HG02642 (cell line): ENCODE data around the gene IL9R.
"Not testable (repeated sequence)": the region's sequence is repeated elsewhere in the genome, so short reads cannot be mapped to it uniquely, and the experiment has no call there.

Source experiments
- ATAC-seq: cut with Tn5 transposase; IDR thresholded peaks from one replicate; pipeline ENCODE4 v1.9.1; 2021; ENCODE audit warnings: mild to moderate bottlenecking; ENCODE audit not compliant: unreplicated experiment, poor library complexity

IL9R gene

GRCh38 chrX:155998116-155998515, 620 bp downstream of the IL9R start:
- no peak for ATAC-seq

GRCh38 chrX:155998761-155999510, 1.4 kb downstream of the IL9R start:
- no peak for ATAC-seq

- not testable (repeated sequence) for ATAC-seq
These were observed 2.3 kb downstream of the IL9R start for GRCh38 chrX:155999751-156000150.

GRCh38 chrX:156000361-156000926, 2.9 kb downstream of the IL9R start:
- no peak for ATAC-seq

- ATAC-seq, result no peak
These were observed 3.6 kb downstream of the IL9R start for GRCh38 chrX:156001001-156001666.

GRCh38 chrX:156001667-156002021, 4.1 kb downstream of the IL9R start:
- ATAC-seq, result no peak

- ATAC-seq, result no peak
These were observed 5.0 kb downstream of the IL9R start for GRCh38 chrX:156002507-156002906.

- no peak for ATAC-seq
These were observed 6.1 kb downstream of the IL9R start for GRCh38 chrX:156003486-156004185.

GRCh38 chrX:156004256-156004655, 6.8 kb downstream of the IL9R start:
- ATAC-seq, result no peak

GRCh38 chrX:156004740-156005139, 7.2 kb downstream of the IL9R start:
- ATAC-seq, result no peak

GRCh38 chrX:156005144-156005543, 7.6 kb downstream of the IL9R start:
- ATAC-seq, result no peak

- not testable (repeated sequence) for ATAC-seq
These were observed 9.0 kb downstream of the IL9R start for GRCh38 chrX:156006468-156006867.

- ATAC-seq, result not testable (repeated sequence)
These were observed 10.9 kb downstream of the IL9R start for GRCh38 chrX:156008379-156008778.

GRCh38 chrX:156008915-156009314, 11.4 kb downstream of the IL9R start:
- no peak for ATAC-seq

GRCh38 chrX:156009691-156010090, 12.2 kb downstream of the IL9R start:
- ATAC-seq, result not testable (repeated sequence)

- ATAC-seq, result not testable (repeated sequence)
These were observed 15.9 kb downstream of the IL9R start for GRCh38 chrX:156013286-156013953.

- not testable (repeated sequence) for ATAC-seq
These were observed 22.4 kb downstream of the IL9R start for GRCh38 chrX:156019846-156020245.

- ATAC-seq, result not testable (repeated sequence)
These were observed 25.5 kb downstream of the IL9R start for GRCh38 chrX:156023002-156023401.

- not testable (repeated sequence) for ATAC-seq
These were observed 27.5 kb downstream of the IL9R start for GRCh38 chrX:156024949-156025492.

- not testable (repeated sequence) for ATAC-seq
These were observed 31.2 kb downstream of the IL9R start for GRCh38 chrX:156028653-156029237.
